Mucosa of descending colon (tissue), 3 donors: Measurements from ENCODE around the gene SPEM3. TPM values are rescaled to one million over a fixed set of nuclear protein-coding genes. Genes with fewer than 3 reads are reported as not detected.

Experiments
- ATAC-seq: fragments of 200-7000 bp; cut with Tn5 transposase; one replicate; pipeline ENCODE4 v1.9.1; 2020; ENCODE audit warnings: mild to moderate bottlenecking, moderate library complexity
- DNase-seq, 3 donors: peaks; one replicate each; pipeline ENCODE4 v3.0.0-alpha.2; 2020
- H3K36me3 ChIP-seq: fragments of 200-600 bp; one replicate; pipeline ENCODE4 v1.8.0; 2021; ENCODE audit warnings: low read depth, mild to moderate bottlenecking
- H3K4me1 ChIP-seq: fragments of 200-600 bp; one replicate; pipeline ENCODE4 v1.8.0; 2021; ENCODE audit warnings: low read depth, mild to moderate bottlenecking
- H3K4me3 ChIP-seq: fragments of 200-600 bp; one replicate; pipeline ENCODE4 v1.8.0; 2021; ENCODE audit warnings: mild to moderate bottlenecking
- H3K9me3 ChIP-seq: fragments of 200-600 bp; one replicate; pipeline ENCODE4 v1.8.0; 2021; ENCODE audit warnings: mild to moderate bottlenecking
- CTCF ChIP-seq: fragments of 200-600 bp; IDR thresholded peaks from one replicate; pipeline ENCODE4 v1.8.0; 2022; ENCODE audit warnings: antibody characterized with exemption, mild to moderate bottlenecking
- intact Hi-C, 2 donors: fragments of 100-400 bp; cut with DNase I in 1 of 2; cut with micrococcal nuclease in 1 of 2; formaldehyde crosslinking; loops; one replicate each; pipeline versions ENCODE4 v1.11.0 to v1.11.1; 2022; cut with DNase I, micrococcal nuclease
- total RNA-seq, 3 donors: library from RNA; stranded (reverse); fragmentation: NEBNext Ultra II Directional in 2 of 3; extraction: Animal tissue kit (Norgen Biotek cat#: 25700) in 2 of 3; gene quantifications; one replicate each; pipeline versions ENCODE4 v1.2.1 to v1.2.4, GENCODE V29; 2021 to 2023
- donor health status: DM: no; HTN: no; CAD: no; lungs with moderate emphysema.
- donor health status: DM: no; HTN: no; CAD: no.
- donor health status: DM: no; HTN: yes; CAD: no.

The SPEM3 gene
- total RNA-seq, 3 donors from 2014 or later: not detected

DNA sequence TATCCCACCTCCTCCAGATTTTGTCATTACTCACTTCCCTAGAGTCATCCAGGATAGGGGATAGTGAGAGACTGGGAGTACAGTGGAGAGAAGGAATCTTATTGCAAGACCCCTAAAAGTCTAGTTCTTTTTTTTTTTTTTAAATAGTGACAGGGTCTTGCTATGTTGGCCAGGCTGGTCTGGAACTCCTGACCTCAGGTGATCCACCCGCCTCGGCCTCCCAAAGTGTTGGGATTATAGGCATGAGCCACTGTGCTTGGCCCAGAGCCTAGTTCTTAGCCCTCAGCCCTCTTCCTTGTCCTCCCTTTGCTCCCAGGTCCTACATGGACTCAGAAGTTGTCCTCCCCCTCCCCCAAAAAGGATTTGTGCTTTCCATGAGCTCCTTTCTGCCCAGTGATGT, 13.5 kb downstream of the SPEM3 start:
- H3K36me3 ChIP-seq: no peaks in the 10 kb centered on the region
- intact Hi-C loops: no loop called here
- peaks cover 30% of the 10 kb centered on the region for H3K4me1 ChIP-seq
- TF ChIP-seq CTCF: no peak
- H3K4me3 ChIP-seq: no peak overlapping the region
- no peaks in the 10 kb centered on the region for H3K9me3 ChIP-seq
- ATAC-seq (no peak), DNase-seq (no peak)

- Histone ChIP-seq H3K4me1 (peaks cover 20% of the 10 kb centered on the region), H3K36me3 (no peaks in the 10 kb centered on the region), H3K9me3 (no peaks in the 10 kb centered on the region), H3K4me3 (no peak overlapping the region)
- TF ChIP-seq CTCF: no peak
- no peak for DNase-seq
- no peak for ATAC-seq
- intact Hi-C loops: no loop called here
Measured at GRCh38 chr17:7443499-7444485, 15.1 kb downstream of the SPEM3 start.

DNA sequence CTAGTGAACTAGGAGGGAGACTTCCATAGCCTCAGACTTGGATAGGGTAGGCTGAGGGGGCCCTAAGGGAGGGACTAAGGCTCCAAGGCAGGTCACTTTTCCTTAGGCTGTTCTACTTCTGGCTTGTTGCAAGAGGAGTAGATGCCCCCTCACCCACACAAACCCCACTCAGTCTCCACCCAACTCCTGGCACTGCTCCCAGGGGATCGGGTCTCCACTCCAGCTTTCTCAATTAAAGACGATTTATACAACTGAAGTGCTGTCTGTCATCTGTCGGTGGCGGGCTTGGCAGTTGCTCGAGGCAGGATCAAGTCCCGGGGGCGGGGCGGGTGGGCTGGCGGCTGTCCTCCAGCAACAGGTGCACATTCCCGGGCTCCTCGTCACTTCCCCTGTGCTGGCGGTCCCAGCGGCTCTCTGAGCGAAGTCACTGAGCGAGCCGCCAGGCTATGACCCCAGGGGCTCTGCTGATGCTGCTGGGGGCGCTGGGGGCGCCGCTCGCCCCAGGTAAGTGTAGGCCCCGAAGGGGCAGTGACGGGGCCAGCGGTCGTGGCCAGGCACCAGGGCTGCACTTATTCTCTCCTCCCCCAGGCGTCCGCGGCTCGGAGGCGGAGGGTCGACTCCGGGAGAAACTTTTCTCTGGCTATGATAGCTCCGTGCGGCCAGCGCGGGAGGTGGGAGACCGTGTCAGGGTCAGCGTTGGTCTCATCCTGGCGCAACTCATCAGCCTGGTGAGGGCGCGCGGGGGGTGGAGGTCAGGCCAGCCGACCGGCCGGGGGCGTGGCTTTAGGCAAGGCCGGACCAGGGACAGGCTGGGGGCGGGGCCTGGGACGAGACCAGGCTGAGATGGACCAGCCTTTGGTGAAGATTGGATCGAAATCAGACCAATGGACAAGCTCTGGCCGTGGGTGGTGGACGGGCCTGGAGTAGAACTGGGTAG, 16.3 kb downstream of the SPEM3 start, which contains the start of gene CHRNB1:
TSS of gene CHRNB1 (plus strand) at position 380 of the 937 bp plus-strand sequence. CDS start at position 447, 67 bp downstream.
- no peak for TF ChIP-seq CTCF

DNA sequence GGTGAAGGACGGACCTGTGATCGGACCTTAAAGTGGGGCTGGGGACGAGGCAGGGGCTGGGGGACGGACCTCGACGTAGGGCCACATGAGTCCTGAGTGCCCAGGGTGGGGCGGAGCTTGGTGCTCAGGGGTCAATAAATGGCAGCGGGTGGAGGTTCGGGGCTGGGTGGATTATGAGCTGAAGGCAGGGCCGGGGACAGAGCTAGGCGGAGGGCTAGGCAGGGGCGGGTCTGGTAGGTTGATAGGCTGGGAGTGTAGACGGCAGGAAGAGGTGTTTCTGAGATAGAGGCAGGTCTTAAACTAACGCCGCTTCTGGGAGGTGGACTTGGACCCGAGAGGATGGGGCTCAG, 16.9 kb downstream of the SPEM3 start:
- H3K36me3 ChIP-seq: no peaks in the 10 kb centered on the region
- peaks cover 7% of the 10 kb centered on the region for H3K4me1 ChIP-seq
- DNase-seq (peak; percentile 85 to 88 (median 88)), ATAC-seq (peak; percentile 93)
- H3K9me3 ChIP-seq: no peaks in the 10 kb centered on the region
- no peak for TF ChIP-seq CTCF
- H3K4me3 ChIP-seq: no peak overlapping the region
- intact Hi-C loops: no loop called here

More for the DNA sequence above, 16.3 kb downstream of the SPEM3 start, which contains the start of gene CHRNB1:
- intact Hi-C loops: no loop called here
- no peak within 1 kb of the TSS for H3K4me3 ChIP-seq
- peaks cover 14% of the 10 kb centered on the region for H3K4me1 ChIP-seq
- H3K36me3 ChIP-seq: no peaks in the 10 kb centered on the region
- ATAC-seq (peak; percentile 88), DNase-seq (peak; percentile 86 to 88 (median 87))
- no peaks in the 10 kb centered on the region for H3K9me3 ChIP-seq

DNA sequence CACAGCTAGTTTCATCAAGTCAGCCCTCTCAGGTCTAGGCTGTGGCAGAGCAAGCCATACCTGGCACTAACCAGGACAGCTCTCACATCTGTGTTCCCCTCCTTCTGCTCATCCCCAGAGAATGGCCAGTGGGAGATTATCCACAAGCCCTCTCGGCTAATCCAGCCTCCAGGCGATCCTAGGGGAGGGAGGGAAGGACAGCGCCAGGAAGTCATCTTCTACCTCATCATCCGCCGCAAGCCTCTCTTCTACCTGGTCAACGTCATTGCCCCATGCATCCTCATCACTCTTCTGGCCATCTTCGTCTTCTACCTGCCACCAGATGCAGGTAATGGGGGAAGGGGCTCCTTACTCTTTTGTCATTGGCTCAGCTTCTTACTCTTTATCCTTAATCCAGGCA, 19.8 kb downstream of the SPEM3 start:
- DNase-seq (no peak), ATAC-seq (no peak)
- intact Hi-C loops: no loop called here
- Histone ChIP-seq H3K36me3 (no peaks in the 10 kb centered on the region), H3K4me1 (peaks cover 5% of the 10 kb centered on the region), H3K4me3 (no peak overlapping the region), H3K9me3 (no peaks in the 10 kb centered on the region)
- no peak for TF ChIP-seq CTCF
